Epithelial cell of proximal tubule (primary cell): Measurements from ENCODE around the gene PRM2. TPM values are rescaled to one million over a fixed set of nuclear protein-coding genes. Genes with fewer than 3 reads are reported as not detected.

ENCODE experiments used
- DNase-seq: peaks from one replicate; pipeline ENCODE4 v3.0.0-alpha.2; 2011; ENCODE audit warnings: low read depth
- H3K4me3 ChIP-seq: 2 replicates; pipeline ENCODE4 v1.5.1; 2011; ENCODE audit warnings: low read depth, mild to moderate bottlenecking, low read length
- CTCF ChIP-seq: conservative IDR thresholded peaks from 2 replicates; pipeline ENCODE4 v1.5.1; 2012; ENCODE audit warnings: low read depth, mild to moderate bottlenecking, low read length
- total RNA-seq: library from RNA; depleted of rRNA; stranded (reverse); fragments of >200 nt; gene quantifications from 2 replicates; pipeline ENCODE4 v1.2.3, GENCODE V29; 2015

PRM2 gene
- total RNA-seq, 1 donor from 2014 or later, result not detected

- DNase-seq, result no peak
- H3K4me3 ChIP-seq, result no peak overlapping the region
- TF ChIP-seq CTCF, result no peak
These were observed 17.5 kb downstream of the PRM2 start for GRCh38 chr16:11258553-11259492.

GRCh38 chr16:11257131-11257938, 18.9 kb downstream of the PRM2 start:
- peak; percentile 27 for DNase-seq
- TF ChIP-seq CTCF, result peak; percentile 82
- H3K4me3 ChIP-seq, result peak overlapping the region; percentile 84

- DNase-seq, result no peak
- peak overlapping the region; percentile 84 for H3K4me3 ChIP-seq
- TF ChIP-seq CTCF, result no peak
These were observed 19.6 kb downstream of the PRM2 start for GRCh38 chr16:11256661-11257130.

GRCh38 chr16:11255737-11256660, 20.3 kb downstream of the PRM2 start, which contains the start of gene SOCS1:
TSS of gene SOCS1 (minus strand) at chr16:11256204. CDS start at chr16:11255478, 726 bp downstream.
- H3K4me3 ChIP-seq, result peak within 1 kb of the TSS; percentile 84
- peak; percentile 62 for TF ChIP-seq CTCF
- no peak for DNase-seq

- no peak for TF ChIP-seq CTCF
- peak overlapping the region; percentile 84 for H3K4me3 ChIP-seq
- DNase-seq, result no peak
These were observed 21.2 kb downstream of the PRM2 start for GRCh38 chr16:11254913-11255736.
